Pancreas (tissue), 10 donors: ENCODE data around the gene SUCLG2. TPM values are rescaled to one million over a fixed set of nuclear protein-coding genes. Genes with fewer than 3 reads are reported as not detected.
A peak's percentile ranks its signal among the peaks of the same experiment; 100 is the strongest.

Source experiments
- ATAC-seq, 4 donors: fragments of 200-7000 bp; cut with Tn5 transposase; one replicate each; pipeline versions ENCODE4 v1.8.0 to v1.9.1; 2020; ENCODE audit warnings: mild to moderate bottlenecking in 4 of 4, moderate library complexity in 4 of 4
- DNase-seq, 6 donors: peaks; one replicate each; pipeline ENCODE4 v3.0.0-alpha.2; 2020
- FAIRE-seq: peaks from 2 replicates; lab custom pipeline; 2012; peaks lifted over from hg19 to GRCh38; lab: Jason Lieb, UNC
- H3K27ac ChIP-seq, 4 donors: fragments of 200-600 bp; sonication (generic); 1 replicate in 3 of 4; 2 replicates in 1 of 4; pipeline versions ENCODE4 v1.5.0 to v1.8.0; 2020
- H3K27me3 ChIP-seq, 4 donors: fragments of 200-600 bp; one replicate each; pipeline ENCODE4 v1.8.0; 2021
- H3K36me3 ChIP-seq, 3 donors: fragments of 200-600 bp; sonication (generic) in 1 of 3; one replicate each; pipeline versions ENCODE4 v1.5.0 to v1.8.0; 2020 to 2021
- H3K4me1 ChIP-seq, 3 donors: fragments of 200-600 bp; one replicate each; pipeline ENCODE4 v1.8.0; 2021
- H3K4me3 ChIP-seq, 4 donors: fragments of 200-600 bp; sonication (generic) in 2 of 4; one replicate each; pipeline versions ENCODE4 v1.5.0 to v1.8.0; 2020 to 2021
- H3K9me3 ChIP-seq, 4 donors: fragments of 200-600 bp; one replicate each; pipeline ENCODE4 v1.8.0; 2021
- WGBS, 2 donors: extraction: QIAGEN DNeasy Blood & Tissue Kit; methylation state at CpG; one replicate each; pipeline ENCODE4 v1.1.7; 2013; 5-methylcytosine and 5-hydroxymethylcytosine counted together
- intact Hi-C, 3 donors: fragments of 100-400 bp; cut with DNase I; formaldehyde crosslinking; loops; one replicate each; pipeline versions ENCODE4 v1.11.1 to v1.14.2; 2022
- polyA plus RNA-seq, 2 donors: library from polyadenylated mRNA; stranded (reverse); fragments of 200-250 nt; gene quantifications; one replicate each; pipeline ENCODE4 v1.2.3, GENCODE V29; 2013
- total RNA-seq, 6 donors: library from RNA; stranded (reverse); fragmentation: NEBNext Ultra II Directional in 4 of 6; extraction: Animal tissue kit (Norgen Biotek cat#: 25700) in 4 of 6; gene quantifications; one replicate each; pipeline versions ENCODE4 v1.2.1 to v1.2.4, GENCODE V29; 2021 to 2023
- TF ChIP-seq, protein P1 (sequence below), 4 donors: fragments of 200-600 bp; sonication (generic) in 3 of 4; IDR thresholded peaks; one replicate each; pipeline versions ENCODE4 v1.5.0 to v1.8.0; 2021; ENCODE audit warnings: antibody characterized with exemption in 4 of 4
- donor health status: healthy with polysubstance abuse.
- donor health status: DM: no; HTN: no; CAD: no; lungs with moderate emphysema.
- donor health status: DM: no; HTN: no; CAD: no.
- donor health status: control.
- donor health status: control.
- donor health status: Bipolar disorder and iron deficiency.
- donor health status: DM: yes; HTN: yes; CAD: no.
- donor health status: DM: no; HTN: no; CAD: no.
- donor health status: DM: no; HTN: no; CAD: no.
- donor health status: DM: yes; HTN: yes; CAD: no.

Gene SUCLG2
- total and polyA plus RNA-seq, 8 donors: 16.4 to 34.4 (median 28.9) TPM

DNA sequence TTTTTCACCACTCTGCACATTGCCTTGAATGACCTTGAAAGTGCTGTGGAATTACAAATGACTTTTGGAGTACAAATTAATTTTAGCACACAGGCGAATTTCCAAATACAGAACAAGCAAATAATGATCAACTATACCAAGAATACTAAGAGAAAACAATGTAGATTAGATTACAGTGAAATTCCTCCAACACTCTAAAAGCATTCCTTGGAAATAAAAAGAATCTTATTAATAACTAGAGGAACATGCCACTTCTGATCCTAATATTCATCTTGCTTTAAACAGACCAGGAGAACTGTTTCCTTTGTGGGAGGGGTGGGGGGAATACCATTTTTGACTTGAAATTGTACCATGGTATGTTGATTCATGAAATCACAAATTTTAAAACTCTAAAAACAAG, 167.5 kb downstream of the SUCLG2 start:
- H3K36me3 ChIP-seq: no peaks in the 10 kb centered on the region
- H3K4me1 ChIP-seq: peaks cover 3 to 13% (median 9%) of the 10 kb centered on the region in 3 donors
- TF ChIP-seq, protein P1, sequence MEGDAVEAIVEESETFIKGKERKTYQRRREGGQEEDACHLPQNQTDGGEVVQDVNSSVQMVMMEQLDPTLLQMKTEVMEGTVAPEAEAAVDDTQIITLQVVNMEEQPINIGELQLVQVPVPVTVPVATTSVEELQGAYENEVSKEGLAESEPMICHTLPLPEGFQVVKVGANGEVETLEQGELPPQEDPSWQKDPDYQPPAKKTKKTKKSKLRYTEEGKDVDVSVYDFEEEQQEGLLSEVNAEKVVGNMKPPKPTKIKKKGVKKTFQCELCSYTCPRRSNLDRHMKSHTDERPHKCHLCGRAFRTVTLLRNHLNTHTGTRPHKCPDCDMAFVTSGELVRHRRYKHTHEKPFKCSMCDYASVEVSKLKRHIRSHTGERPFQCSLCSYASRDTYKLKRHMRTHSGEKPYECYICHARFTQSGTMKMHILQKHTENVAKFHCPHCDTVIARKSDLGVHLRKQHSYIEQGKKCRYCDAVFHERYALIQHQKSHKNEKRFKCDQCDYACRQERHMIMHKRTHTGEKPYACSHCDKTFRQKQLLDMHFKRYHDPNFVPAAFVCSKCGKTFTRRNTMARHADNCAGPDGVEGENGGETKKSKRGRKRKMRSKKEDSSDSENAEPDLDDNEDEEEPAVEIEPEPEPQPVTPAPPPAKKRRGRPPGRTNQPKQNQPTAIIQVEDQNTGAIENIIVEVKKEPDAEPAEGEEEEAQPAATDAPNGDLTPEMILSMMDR (IDR thresholded peaks at IDR 0.05): no peak
- H3K9me3 ChIP-seq: no peaks in the 10 kb centered on the region
- ATAC-seq (peak in 1 of 4 donors; percentile 44), FAIRE-seq (no peak), DNase-seq (no peak)
- no peaks in the 10 kb centered on the region for H3K27me3 ChIP-seq
- H3K27ac ChIP-seq: no peak overlapping the region
- no peak overlapping the region for H3K4me3 ChIP-seq
- intact Hi-C loops: no loop called here
- 0 to 11% methylated on average over 1 of the region's 1 CpG for WGBS, 2 donors

DNA sequence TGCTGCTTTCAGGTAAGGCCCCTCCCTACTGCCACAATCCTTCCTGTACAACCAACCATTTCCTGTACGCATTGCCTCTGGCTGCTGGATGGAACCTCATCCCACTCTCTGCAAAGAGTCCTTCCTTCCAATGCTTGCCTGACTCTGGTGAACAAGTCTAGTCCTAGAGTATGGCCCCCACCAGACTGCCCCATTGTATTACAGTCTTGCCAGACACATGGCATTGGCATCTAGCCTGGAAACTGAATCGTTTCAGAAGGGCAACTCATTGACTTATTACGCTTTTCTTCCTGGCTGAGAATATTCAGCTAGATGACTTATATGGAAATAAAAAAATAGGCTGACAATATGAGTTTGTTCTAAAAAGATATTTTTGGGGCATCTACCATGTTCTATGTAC, 170.3 kb downstream of the SUCLG2 start:
- ATAC-seq: no peak
- Histone ChIP-seq H3K36me3 (no peaks in the 10 kb centered on the region), H3K4me1 (peaks cover 3 to 6% (median 4%) of the 10 kb centered on the region in 3 donors), H3K9me3 (no peaks in the 10 kb centered on the region), H3K27ac (no peak overlapping the region), H3K27me3 (no peaks in the 10 kb centered on the region), H3K4me3 (no peak overlapping the region)
- intact Hi-C loops: no loop called here
- TF ChIP-seq, protein P1 (IDR thresholded peaks at IDR 0.05): no peak
- 68% methylated on average over 3 of the region's 3 CpGs for WGBS, 2 donors
- DNase-seq: no peak
- no peak for FAIRE-seq

DNA sequence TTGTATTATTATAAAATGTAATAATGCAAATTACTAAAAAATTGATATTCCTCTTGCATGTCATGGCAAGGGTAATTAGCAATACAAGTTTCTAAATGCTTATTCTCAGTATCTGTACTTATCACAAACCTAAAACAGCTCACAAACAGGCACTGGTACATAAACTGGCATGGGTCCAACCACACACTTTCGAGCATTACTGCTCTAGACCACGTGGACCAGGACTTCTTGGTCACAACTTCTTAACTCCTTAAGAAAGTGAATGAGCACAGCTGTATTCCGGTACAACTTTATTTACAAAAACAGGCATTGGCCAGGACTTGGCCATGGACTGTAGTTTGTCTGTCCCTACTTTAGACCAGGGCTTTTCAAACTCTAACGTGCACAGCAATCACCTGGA, 173.3 kb downstream of the SUCLG2 start:
- Histone ChIP-seq H3K4me3 (no peak overlapping the region), H3K36me3 (no peaks in the 10 kb centered on the region), H3K27me3 (no peaks in the 10 kb centered on the region), H3K9me3 (no peaks in the 10 kb centered on the region), H3K27ac (no peak overlapping the region), H3K4me1 (no peaks in the 10 kb centered on the region)
- intact Hi-C loops: no loop called here
- no peak for FAIRE-seq
- no peak for ATAC-seq
- no peak for DNase-seq
- WGBS, 2 donors: 55 to 56% methylated on average over 4 of the region's 4 CpGs
- TF ChIP-seq, protein P1 (IDR thresholded peaks at IDR 0.05): no peak

DNA sequence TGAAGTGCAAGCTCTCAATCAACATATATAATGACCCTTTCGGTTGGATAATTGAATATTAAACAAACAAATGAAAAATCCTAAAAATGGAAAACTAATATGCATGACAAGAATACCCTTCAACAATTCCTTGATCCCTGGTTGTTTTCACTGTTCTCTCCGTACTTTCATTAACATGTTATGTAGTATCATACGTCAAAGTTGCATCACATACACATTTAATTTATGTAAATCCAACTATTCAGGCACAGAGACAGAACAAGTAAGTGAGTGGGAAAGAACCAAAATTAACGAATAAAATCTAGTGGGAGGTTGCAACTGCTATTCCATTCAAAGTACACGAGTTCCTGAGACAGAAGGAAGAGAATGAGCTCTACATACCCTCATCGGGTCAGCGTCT, 176.0 kb downstream of the SUCLG2 start:
- FAIRE-seq: no peak

DNA sequence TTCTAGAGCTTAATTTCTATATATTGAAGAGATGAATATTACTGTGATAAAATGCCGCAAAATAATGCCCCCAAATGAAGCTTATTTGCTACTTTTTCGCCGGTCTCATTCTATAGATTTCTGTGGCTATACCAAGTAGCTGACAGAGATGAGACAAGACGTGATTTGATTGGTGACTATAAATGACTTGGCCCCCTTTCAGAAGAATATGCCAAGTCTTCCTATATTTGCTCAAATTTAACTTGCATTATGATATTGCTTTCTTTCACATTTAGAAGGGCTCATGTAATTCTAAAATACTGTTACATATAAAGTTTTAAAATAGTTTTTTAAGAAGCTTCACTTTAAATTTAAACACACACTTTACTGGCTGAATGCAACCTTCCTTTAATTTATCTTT, 180.1 kb downstream of the SUCLG2 start:
- Histone ChIP-seq H3K27me3 (no peaks in the 10 kb centered on the region), H3K27ac (no peak overlapping the region), H3K4me1 (no peaks in the 10 kb centered on the region), H3K4me3 (no peak overlapping the region), H3K36me3 (no peaks in the 10 kb centered on the region), H3K9me3 (no peaks in the 10 kb centered on the region)
- no peak for ATAC-seq
- intact Hi-C loops: no loop called here
- no peak for FAIRE-seq
- TF ChIP-seq, protein P1 (IDR thresholded peaks at IDR 0.05): no peak
- 97 to 98% methylated on average over 4 of the region's 4 CpGs for WGBS, 2 donors
- no peak for DNase-seq

More for the DNA sequence above, 176.0 kb downstream of the SUCLG2 start:
- WGBS, 2 donors: 93 to 97% methylated on average over 7 of the region's 7 CpGs
- Histone ChIP-seq H3K27me3 (no peaks in the 10 kb centered on the region), H3K4me1 (no peaks in the 10 kb centered on the region), H3K9me3 (no peaks in the 10 kb centered on the region), H3K27ac (no peak overlapping the region), H3K4me3 (no peak overlapping the region), H3K36me3 (no peaks in the 10 kb centered on the region)
- no peak for ATAC-seq
- intact Hi-C loops: no loop called here
- DNase-seq: no peak
- TF ChIP-seq, protein P1 (IDR thresholded peaks at IDR 0.05): no peak
